NT2/D1 (cell line): ENCODE data around the gene TTYH3.

Source experiments
- YY1 ChIP-seq: IDR thresholded peaks from 2 replicates; pipeline ENCODE4 v1.6.1; 2011; ENCODE audit not compliant: insufficient read length, insufficient read depth
- ZNF274 ChIP-seq: IDR thresholded peaks from 2 replicates; pipeline ENCODE4 v1.6.1; 2011; ENCODE audit warnings: mild to moderate bottlenecking, low read depth, low read length

DNA sequence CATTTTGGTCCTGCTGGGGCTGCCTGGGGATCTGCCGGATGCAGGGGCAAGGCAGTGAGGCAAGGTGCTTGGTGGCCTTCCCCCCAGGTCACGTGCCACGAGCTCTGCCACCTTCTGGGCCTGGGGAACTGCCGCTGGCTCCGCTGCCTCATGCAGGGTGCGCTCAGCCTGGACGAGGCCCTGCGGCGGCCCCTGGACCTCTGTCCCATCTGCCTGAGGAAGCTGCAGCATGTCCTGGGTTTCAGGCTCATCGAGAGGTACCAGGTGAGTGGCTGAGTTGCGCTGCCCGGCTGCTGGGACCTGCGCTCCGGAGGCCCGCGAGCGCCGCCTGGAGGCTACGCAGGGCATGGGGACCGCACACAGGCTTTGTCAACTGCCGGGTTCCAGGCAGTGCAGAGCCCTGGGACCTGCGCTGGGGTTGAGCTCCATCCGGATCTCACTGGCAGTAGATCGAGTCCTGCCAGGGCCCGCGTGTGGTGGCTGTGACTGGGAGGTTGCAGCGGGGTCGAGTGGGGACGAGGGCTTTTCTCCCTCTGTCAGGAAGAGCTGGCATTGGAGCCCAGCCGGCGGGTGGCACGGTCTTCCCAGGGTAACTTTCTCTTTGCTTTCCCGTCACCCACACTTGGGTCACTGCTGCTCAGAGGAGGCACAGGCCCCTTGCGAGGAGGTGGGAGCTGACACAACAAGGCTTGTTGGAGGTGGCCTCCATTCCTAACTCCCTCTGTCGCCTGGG lies 77.9 kb downstream of the TTYH3 start:
- TF ChIP-seq ZNF274 = no peak
- TF ChIP-seq YY1 = no peak
